SJCRH30 (cell line): ENCODE measurements around the gene MYO7B. TPM values are rescaled to one million over a fixed set of nuclear protein-coding genes. Genes with fewer than 3 reads are reported as not detected.

Experiments
- DNase-seq, 2 experiments: peaks; one replicate each; pipeline ENCODE4 v3.0.0-alpha.2; 2015 to 2020
- H3K27ac ChIP-seq: fragments of 250-450 bp; sonication (Bioruptor Pico); 2 replicates; pipeline ENCODE4 v1.5.1; 2020; ENCODE audit warnings: mild to moderate bottlenecking, moderate library complexity
- H3K27me3 ChIP-seq: fragments of 250-450 bp; sonication (Bioruptor Pico); 2 replicates; pipeline ENCODE4 v1.5.1; 2020; ENCODE audit warnings: mild to moderate bottlenecking, moderate library complexity
- H3K36me3 ChIP-seq: fragments of 250-450 bp; sonication (Bioruptor Pico); 2 replicates; pipeline ENCODE4 v1.5.1; 2020; ENCODE audit warnings: mild to moderate bottlenecking, moderate library complexity
- H3K4me1 ChIP-seq: fragments of 250-450 bp; sonication (Bioruptor Pico); 2 replicates; pipeline ENCODE4 v1.5.1; 2020; ENCODE audit warnings: mild to moderate bottlenecking, moderate library complexity
- H3K4me3 ChIP-seq: fragments of 250-450 bp; sonication (Bioruptor Pico); 2 replicates; pipeline ENCODE4 v1.5.1; 2020; ENCODE audit warnings: mild to moderate bottlenecking, moderate library complexity
- H3K9me3 ChIP-seq: fragments of 250-450 bp; sonication (Bioruptor Pico); replicated peaks from 2 replicates; pipeline ENCODE4 v1.5.1; 2020; ENCODE audit warnings: mild to moderate bottlenecking, moderate library complexity
- total RNA-seq: library from RNA; depleted of rRNA; stranded (reverse); fragments of >200 nt; shearing (Covaris generic); gene quantifications from 2 replicates; pipeline ENCODE4 v1.2.3, GENCODE V29; 2014

Gene MYO7B
- total RNA-seq, 1 experiment from 2014 or later: 3.7 TPM

DNA sequence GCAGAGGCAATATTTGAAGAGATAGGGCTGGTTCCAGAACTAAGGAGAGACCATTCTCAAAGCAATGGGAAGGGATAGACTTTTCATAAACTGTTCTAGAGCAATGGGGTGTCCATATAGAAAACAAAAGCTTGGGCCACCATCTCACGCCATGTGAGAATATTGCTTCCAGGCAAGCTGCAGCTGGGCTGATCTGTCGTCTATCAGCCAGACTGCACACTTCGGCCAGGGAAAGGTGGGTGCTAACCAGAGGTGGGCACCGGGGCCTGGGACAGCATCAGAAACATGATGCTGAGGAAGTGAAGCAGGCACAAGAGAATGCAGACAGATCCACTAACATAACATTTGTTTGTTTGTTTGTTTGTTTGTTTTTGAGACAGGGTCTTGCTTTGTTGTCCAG is 43.7 kb downstream of the MYO7B start:
- Histone ChIP-seq H3K27ac (no peak overlapping the region), H3K4me1 (peaks cover 11% of the 10 kb centered on the region; the same call in 1 of the 2 replicates), H3K36me3 (no peaks in the 10 kb centered on the region), H3K4me3 (no peak overlapping the region), H3K27me3 (no peaks in the 10 kb centered on the region), H3K9me3 (no peaks in the 10 kb centered on the region)
- no peak for DNase-seq

DNA sequence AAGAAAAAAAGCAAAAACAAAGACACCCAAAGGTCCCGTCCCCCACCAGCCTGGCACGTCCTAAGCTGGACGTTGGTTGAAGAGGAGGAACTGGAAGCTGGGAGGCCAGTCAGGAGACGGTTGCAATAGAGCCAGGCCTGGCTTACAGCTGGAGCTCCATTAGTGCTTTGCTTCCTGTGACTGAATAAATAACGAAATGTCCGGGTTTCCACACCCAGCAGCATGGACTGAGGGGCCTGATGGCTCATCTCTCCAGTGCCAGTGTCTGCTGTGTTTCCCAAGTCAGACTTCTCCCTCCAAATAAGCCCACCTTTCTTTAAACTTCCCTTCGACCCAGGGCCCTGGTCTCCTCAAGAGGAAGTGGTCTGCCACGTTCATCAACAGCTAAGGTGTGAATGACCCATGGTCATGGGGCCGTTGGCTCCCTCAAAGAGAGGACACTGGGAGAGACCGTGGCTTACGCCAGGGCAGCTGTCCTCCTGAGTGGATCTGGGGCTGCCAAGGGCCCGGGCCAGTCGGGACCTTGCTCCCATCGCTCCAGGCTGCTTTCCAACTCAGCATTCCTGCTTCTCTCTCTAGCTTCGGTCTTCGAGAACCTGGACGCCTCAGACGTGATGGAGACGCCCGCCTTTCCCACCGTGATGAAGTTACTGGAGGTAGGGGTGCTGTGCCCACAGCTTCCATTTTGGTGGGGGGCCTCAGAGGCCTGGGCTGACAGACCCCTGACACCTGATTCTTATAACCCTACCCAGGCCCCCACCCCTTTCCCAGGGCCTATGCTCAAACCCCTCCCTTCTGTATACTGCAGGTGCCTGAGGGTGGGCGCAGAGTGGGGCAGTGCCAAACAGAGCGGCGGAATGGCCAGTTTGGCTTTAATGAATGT is 44.9 kb downstream of the MYO7B start:
- H3K9me3 ChIP-seq: no peaks in the 10 kb centered on the region; the same call in 1 of the 2 replicates
- no peaks in the 10 kb centered on the region for H3K36me3 ChIP-seq
- H3K4me3 ChIP-seq: no peak overlapping the region
- no peaks in the 10 kb centered on the region for H3K27me3 ChIP-seq
- H3K27ac ChIP-seq: no peak overlapping the region
- H3K4me1 ChIP-seq: peaks cover 11% of the 10 kb centered on the region; the same call in 1 of the 2 replicates
- no peak for DNase-seq

DNA sequence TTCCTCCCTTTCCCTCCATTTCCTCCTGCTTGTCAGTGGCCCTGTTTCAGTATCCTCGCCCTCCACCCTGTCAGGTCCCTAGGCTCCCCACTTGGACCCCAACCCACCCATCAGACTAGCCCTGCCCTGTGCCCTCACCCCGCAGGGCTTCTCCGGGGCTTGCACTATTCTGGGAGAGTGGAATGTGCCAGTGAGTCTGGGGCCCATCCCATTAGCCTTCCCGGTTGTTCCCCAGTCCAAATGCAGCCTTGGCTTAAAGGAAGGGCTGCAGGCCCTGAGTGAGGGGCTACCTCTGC is 45.5 kb downstream of the MYO7B start:
- no peaks in the 10 kb centered on the region; the same call in 1 of the 2 replicates for H3K9me3 ChIP-seq
- DNase-seq: no peak

DNA sequence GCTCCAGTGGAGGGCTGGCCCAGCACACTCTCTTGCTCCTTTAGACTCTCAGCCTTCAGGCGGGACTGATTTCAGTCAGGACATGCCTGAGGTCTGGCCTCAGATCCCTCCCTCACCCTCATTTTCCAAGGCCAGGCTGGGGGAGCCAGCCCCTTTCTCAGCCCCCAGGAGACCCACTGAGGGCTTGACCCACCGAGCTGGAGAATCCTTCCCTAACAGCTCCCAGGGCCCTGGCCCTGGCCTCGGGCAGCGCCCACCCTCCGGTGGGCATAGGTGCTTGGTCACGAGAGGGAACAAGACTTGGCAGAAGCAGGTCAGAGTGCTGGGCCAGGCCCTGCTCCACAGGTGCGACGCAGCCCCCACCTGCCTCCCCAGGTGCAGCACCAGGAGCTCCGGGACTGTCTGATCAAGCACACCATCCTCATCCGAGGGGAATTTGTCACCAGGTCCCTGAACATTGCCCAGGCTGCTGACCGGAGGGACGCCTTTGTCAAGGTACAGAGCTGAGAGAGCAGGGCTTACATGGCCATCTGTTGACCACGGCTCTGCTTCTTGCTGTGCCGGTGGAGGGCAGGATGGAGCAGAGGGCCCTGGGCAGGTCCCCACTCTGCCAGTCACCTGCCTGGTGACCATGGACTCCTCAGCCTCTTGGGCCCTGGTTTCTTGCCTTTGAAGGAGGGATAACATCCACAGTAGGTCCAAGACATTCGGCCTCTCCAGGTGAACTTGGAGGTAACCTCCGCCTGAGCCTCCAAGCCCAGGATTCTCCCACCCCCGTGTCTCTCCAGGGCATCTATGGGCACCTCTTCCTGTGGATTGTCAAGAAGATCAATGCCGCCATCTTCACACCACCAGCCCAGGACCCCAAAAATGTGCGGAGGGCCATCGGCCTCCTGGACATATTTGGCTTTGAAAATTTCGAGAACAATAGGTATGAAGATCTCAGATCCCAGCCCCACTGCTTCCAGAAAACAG is 46.3 kb downstream of the MYO7B start:
- H3K36me3 ChIP-seq: no peaks in the 10 kb centered on the region
- peaks cover 4% of the 10 kb centered on the region; the same call in 1 of the 2 replicates for H3K4me1 ChIP-seq
- DNase-seq: no peak
- H3K4me3 ChIP-seq: no peak overlapping the region
- H3K9me3 ChIP-seq: no peaks in the 10 kb centered on the region; the same call in 1 of the 2 replicates
- H3K27ac ChIP-seq: no peak overlapping the region
- H3K27me3 ChIP-seq: no peaks in the 10 kb centered on the region

More for the DNA sequence above, 45.5 kb downstream of the MYO7B start:
- Histone ChIP-seq H3K4me3 (no peak overlapping the region), H3K27ac (no peak overlapping the region), H3K36me3 (no peaks in the 10 kb centered on the region), H3K27me3 (no peaks in the 10 kb centered on the region), H3K4me1 (peaks cover 7% of the 10 kb centered on the region; the same call in 1 of the 2 replicates)

DNA sequence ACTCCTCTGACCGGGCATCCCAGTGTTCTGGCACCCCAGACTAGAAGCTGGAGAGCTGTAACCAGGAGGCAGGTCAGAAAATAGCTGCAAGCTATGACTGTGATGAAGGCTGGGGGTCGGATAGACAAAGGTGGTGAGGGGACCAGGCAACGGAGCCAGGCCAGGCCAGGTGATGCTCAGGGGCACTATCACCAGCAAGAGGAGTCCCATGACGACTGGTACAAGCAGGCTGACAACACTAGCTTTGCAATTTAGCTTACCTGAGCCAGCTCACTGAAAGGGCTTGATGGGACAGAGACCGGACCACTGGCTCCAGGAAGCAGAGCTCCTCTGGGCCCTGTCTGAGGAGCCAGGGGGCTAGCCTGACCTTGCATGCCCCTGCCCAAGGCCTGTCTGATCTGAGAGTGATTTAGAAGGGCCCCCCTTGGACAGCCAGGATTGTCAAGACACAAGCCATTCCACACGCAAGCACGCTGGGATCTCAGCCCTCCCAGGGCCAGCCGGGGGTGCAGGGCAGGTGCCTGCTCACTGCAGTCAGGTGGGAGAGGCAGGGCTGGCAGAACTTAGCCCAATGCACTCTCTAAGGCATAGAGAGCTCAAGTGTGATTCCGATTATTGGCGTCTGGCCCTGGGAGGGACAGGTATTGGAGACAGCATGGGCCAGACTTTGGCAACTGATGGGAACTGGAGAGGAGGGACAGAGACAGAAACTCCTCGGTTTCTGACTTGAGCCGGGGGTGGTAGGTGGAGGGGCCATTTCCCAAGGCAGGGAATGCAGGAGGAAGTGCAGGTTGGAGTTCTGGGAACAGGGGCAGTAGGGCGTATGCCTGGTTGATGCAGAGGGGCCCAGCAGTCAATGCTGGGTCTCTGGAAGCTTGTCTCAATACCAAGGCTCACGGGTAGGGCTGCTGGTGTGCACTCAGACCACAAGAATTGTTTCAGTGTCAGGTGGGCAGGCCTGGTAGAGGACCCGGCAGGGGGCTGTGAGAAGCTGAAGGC is 47.7 kb downstream of the MYO7B start:
- Histone ChIP-seq H3K27me3 (no peaks in the 10 kb centered on the region), H3K4me1 (no peaks in the 10 kb centered on the region), H3K4me3 (no peak overlapping the region), H3K9me3 (no peaks in the 10 kb centered on the region; the same call in 1 of the 2 replicates), H3K36me3 (no peaks in the 10 kb centered on the region), H3K27ac (no peak overlapping the region)
- no peak for DNase-seq

DNA sequence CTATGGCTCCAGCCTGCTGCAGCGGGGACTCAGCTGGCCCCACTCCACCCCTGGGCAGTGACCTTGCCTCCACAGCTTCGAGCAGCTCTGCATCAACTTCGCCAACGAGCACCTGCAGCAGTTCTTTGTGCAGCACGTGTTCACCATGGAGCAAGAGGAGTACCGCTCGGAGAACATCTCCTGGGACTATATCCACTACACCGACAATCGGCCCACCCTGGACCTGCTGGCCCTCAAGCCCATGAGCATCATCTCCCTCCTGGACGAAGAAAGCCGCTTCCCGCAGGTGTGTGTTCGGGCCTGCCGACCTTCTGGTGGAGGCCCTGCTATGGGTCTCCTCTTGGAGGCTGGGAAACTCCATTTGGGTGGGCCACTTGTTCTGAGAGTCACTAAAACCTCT is 48.6 kb downstream of the MYO7B start:
- no peak for DNase-seq
- no peaks in the 10 kb centered on the region for H3K27me3 ChIP-seq
- H3K27ac ChIP-seq: no peak overlapping the region
- H3K4me3 ChIP-seq: no peak overlapping the region
- H3K36me3 ChIP-seq: no peaks in the 10 kb centered on the region
- no peaks in the 10 kb centered on the region for H3K4me1 ChIP-seq
- H3K9me3 ChIP-seq: no peaks in the 10 kb centered on the region; the same call in 1 of the 2 replicates

DNA sequence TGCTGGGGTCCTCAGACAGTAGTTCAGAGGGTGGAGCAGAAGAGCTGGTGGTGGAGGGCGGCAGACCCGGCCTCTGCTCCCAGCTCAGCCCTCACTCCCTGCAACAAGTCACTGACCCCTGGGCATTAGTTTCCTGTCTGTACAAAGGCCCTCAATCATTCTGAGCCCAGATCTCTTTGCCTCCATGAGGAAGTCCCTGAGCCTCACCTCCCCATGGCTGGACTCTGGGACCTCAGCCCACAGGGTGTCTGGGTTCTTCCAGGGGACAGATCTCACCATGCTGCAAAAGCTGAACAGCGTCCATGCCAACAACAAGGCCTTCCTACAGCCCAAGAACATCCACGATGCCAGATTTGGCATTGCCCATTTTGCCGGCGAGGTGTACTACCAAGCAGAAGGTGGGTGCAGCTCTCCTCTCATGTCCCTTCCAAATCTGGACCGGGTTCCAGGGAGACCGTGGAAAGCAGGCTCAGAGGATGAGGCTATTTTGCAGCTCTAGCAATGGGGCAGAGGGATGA is 49.1 kb downstream of the MYO7B start:
- no peaks in the 10 kb centered on the region for H3K36me3 ChIP-seq
- H3K4me1 ChIP-seq: no peaks in the 10 kb centered on the region
- H3K27me3 ChIP-seq: no peaks in the 10 kb centered on the region
- no peak for DNase-seq
- H3K4me3 ChIP-seq: no peak overlapping the region
- no peaks in the 10 kb centered on the region; the same call in 1 of the 2 replicates for H3K9me3 ChIP-seq
- no peak overlapping the region for H3K27ac ChIP-seq

DNA sequence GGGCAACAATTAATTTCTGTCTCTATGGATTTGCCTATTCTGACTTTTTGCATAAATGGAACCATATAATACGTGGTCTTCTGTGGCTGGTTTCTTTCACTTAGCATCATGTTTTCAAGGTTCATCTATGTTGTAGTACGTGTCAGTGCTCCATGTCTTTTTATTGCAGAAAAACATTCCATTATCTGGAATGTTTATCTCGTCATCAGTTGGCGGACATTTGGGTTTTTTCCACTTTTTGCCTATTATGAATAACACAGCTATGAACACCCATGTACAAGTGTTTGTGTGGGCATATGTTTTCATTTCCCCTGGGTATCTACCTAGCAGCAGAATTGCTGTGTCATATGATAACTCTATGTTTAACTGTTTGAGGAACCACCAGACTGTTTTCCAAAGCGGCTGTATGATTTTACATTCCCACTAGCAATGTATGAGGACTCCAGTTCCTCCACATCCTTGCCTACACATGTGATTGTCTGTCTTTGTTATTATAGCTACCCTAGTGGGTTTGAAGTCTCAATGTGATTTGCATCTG is 49.9 kb downstream of the MYO7B start:
- DNase-seq: no peak
- Histone ChIP-seq H3K4me3 (no peak overlapping the region), H3K27ac (no peak overlapping the region), H3K27me3 (no peaks in the 10 kb centered on the region), H3K9me3 (no peaks in the 10 kb centered on the region; the same call in 1 of the 2 replicates), H3K4me1 (no peaks in the 10 kb centered on the region), H3K36me3 (no peaks in the 10 kb centered on the region)

DNA sequence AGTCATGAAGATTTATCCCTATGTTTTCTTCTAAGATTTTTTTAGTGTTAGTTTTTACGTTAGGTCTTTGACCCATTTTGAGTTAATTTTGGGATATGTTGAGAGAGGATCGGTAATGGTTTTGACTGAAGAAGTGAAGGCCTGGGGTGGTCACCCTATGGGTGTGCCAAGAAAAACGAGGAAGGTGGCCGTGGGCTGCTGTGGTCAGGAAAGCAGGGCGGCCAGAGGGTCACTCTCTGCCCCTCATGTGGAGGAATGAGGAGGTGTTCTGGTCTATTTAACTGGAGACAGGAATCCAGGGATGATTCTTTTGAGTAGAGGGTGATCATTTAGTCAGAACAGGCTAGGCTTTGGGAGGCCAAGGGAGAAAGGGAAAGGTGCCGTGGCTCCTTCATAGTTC is 50.7 kb downstream of the MYO7B start:
- Histone ChIP-seq H3K27ac (no peak overlapping the region), H3K4me1 (no peaks in the 10 kb centered on the region), H3K4me3 (no peak overlapping the region), H3K36me3 (no peaks in the 10 kb centered on the region), H3K9me3 (no peaks in the 10 kb centered on the region; the same call in 1 of the 2 replicates), H3K27me3 (no peaks in the 10 kb centered on the region)
- DNase-seq: no peak

DNA sequence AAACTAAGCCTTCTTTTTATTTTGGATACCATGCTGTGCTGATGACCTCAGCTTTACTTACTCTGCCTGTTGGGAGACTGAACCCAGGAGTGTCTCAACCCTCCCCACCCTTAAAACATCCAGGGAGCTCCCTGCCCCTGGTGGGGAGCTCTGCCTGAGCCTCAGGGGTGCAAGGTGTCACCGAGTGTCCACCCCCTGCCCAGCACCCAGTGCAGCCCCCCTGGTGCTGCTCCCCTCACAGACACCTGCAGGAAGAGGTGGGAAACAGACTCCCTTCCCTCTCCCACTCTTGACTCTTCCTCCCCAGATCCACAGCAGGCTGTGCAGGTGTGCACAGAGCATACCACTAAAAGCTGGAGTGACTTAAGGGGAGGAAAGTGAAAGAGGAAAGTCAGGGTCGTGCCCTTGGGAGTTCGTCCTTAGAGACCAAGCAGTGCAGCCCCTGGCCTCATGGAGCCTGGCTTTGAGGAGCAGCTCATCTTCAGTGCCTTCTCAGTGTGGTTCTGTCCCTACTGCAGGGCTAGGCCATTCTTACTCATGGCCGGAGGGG is 51.3 kb downstream of the MYO7B start:
- Histone ChIP-seq H3K27ac (no peak overlapping the region), H3K4me3 (no peak overlapping the region), H3K4me1 (no peaks in the 10 kb centered on the region), H3K27me3 (no peaks in the 10 kb centered on the region), H3K9me3 (no peaks in the 10 kb centered on the region; the same call in 1 of the 2 replicates), H3K36me3 (no peaks in the 10 kb centered on the region)
- no peak for DNase-seq

DNA sequence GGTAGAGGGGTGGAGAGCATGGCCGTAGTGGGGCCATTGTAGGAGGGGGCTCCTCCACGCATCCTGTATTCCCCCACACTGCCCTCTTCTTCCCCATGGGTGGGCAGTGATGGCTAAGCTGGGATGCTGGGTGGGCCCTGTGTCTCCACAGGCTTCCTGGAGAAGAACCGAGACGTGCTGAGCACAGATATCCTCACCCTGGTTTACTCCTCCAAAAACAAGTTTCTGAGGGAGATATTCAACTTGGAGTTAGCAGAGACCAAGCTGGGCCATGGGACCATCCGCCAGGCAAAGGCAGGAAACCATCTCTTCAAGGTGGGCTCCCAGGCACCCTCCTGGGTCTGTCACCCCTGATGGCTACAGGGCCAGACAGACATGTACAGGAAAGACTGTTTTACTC is 52.8 kb downstream of the MYO7B start:
- Histone ChIP-seq H3K4me1 (no peaks in the 10 kb centered on the region), H3K27ac (no peak overlapping the region), H3K27me3 (no peaks in the 10 kb centered on the region), H3K36me3 (no peaks in the 10 kb centered on the region), H3K4me3 (no peak overlapping the region), H3K9me3 (no peaks in the 10 kb centered on the region; the same call in 1 of the 2 replicates)
- no peak for DNase-seq

DNA sequence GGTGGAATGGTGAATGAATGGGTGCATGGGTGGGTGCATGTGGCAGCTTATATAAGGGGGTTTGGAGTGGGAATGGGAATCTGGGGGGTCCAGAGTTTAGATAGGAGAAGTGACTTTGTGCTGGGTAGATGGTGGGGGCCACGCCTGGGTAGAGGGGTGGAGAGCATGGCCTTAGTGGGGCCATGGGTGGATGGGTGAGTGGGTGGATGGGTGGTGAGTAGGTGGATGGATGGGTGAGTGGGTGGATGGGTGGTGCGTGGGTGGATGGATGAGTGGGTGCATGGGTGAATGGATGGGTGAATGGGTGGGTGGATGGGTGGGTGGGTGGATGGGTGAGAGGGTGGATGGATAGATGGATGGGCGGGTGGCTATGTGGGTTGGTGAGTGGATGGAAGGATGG is 53.9 kb downstream of the MYO7B start:
- DNase-seq: no peak
- H3K27ac ChIP-seq: no peak overlapping the region
- no peaks in the 10 kb centered on the region for H3K36me3 ChIP-seq
- H3K27me3 ChIP-seq: no peaks in the 10 kb centered on the region
- no peaks in the 10 kb centered on the region for H3K4me1 ChIP-seq
- H3K9me3 ChIP-seq: no peaks in the 10 kb centered on the region; the same call in 1 of the 2 replicates
- no peak overlapping the region for H3K4me3 ChIP-seq

DNA sequence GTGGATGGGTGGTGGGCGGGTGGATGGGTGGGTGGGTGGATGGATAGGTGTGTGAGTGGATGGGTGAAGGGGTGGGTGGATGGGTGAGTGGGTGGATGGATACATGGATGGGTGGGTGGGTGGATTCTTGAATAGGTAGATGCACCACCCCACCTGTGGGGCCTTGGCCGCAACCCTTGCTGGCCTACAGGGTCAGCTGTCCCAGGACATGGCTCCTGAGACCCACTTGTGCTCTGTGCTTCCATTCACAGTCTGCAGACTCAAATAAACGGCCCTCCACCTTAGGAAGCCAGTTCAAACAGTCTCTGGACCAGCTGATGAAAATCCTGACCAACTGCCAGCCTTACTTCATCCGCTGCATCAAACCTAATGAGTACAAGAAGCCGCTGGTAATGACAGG is 54.4 kb downstream of the MYO7B start:
- no peaks in the 10 kb centered on the region; the same call in 1 of the 2 replicates for H3K9me3 ChIP-seq
- no peaks in the 10 kb centered on the region for H3K36me3 ChIP-seq
- H3K4me1 ChIP-seq: no peaks in the 10 kb centered on the region
- H3K4me3 ChIP-seq: no peak overlapping the region
- H3K27me3 ChIP-seq: no peaks in the 10 kb centered on the region
- DNase-seq: no peak
- H3K27ac ChIP-seq: no peak overlapping the region
